Left lung (tissue), 10 donors: ENCODE measurements around the gene MAP2K6. TPM values are rescaled to one million over a fixed set of nuclear protein-coding genes. Genes with fewer than 3 reads are reported as not detected.

Experiments used
- ATAC-seq: fragments of 200-7000 bp; cut with Tn5 transposase; one replicate; pipeline ENCODE4 v1.9.1; 2020; ENCODE audit warnings: moderate library complexity
- DNase-seq, 4 donors: peaks; one replicate each; pipeline ENCODE4 v3.0.0-alpha.2; 2013 to 2020
- H3K27ac ChIP-seq, 2 donors: fragments of 200-600 bp; sonication (generic) in 1 of 2; one replicate each; pipeline versions ENCODE4 v1.5.0 to v1.8.0; 2020 to 2021
- H3K27me3 ChIP-seq, 2 donors: fragments of 200-600 bp; sonication (generic) in 1 of 2; one replicate each; pipeline versions ENCODE4 v1.5.0 to v1.8.0; 2020 to 2021
- H3K36me3 ChIP-seq, 2 donors: fragments of 200-600 bp; sonication (generic) in 1 of 2; one replicate each; pipeline versions ENCODE4 v1.5.0 to v1.8.0; 2020 to 2021
- H3K4me1 ChIP-seq, 2 donors: fragments of 200-600 bp; one replicate each; pipeline ENCODE4 v1.8.0; 2021
- H3K4me3 ChIP-seq, 2 donors: fragments of 200-600 bp; sonication (generic) in 1 of 2; one replicate each; pipeline versions ENCODE4 v1.5.0 to v1.8.0; 2020 to 2021; ENCODE audit warnings: mild to moderate bottlenecking in 1 of 2
- H3K9me3 ChIP-seq, 2 donors: fragments of 200-600 bp; sonication (generic) in 1 of 2; one replicate each; pipeline versions ENCODE4 v1.5.0 to v1.8.0; 2020 to 2021
- CTCF ChIP-seq, 2 donors: fragments of 200-600 bp; sonication (generic) in 1 of 2; IDR thresholded peaks; one replicate each; pipeline versions ENCODE4 v1.5.0 to v1.8.0; 2021; ENCODE audit warnings: antibody characterized with exemption in 2 of 2
- intact Hi-C, 2 donors: fragments of 100-400 bp; cut with DNase I; formaldehyde crosslinking; loops; one replicate each; pipeline versions ENCODE4 v1.11.2 to v1.14.2; 2022
- polyA plus RNA-seq, 6 donors: library from polyadenylated mRNA; unstranded; fragments of 120-200 nt; gene quantifications; one replicate each; pipeline ENCODE4 v1.2.1, GENCODE V29; 2013; ENCODE audit not compliant: insufficient read length in 6 of 6
- total RNA-seq, 2 donors: library from RNA; stranded (reverse); fragmentation: NEBNext Ultra II Directional; extraction: Animal tissue kit (Norgen Biotek cat#: 25700); gene quantifications; one replicate each; pipeline ENCODE4 v1.2.1, GENCODE V29; 2021
- donor health status: DM: no; HTN: yes; CAD: no.
- donor health status: DM: no; HTN: no; CAD: no.

MAP2K6 gene
- total and polyA plus RNA-seq, 8 donors: 7.2 to 27.1 (median 21.1) TPM

- Histone ChIP-seq H3K27me3 (no peaks in the 10 kb centered on the region), H3K4me3 (no peak overlapping the region), H3K36me3 (no peaks in the 10 kb centered on the region), H3K9me3 (no peaks in the 10 kb centered on the region), H3K4me1 (no peaks in the 10 kb centered on the region), H3K27ac (no peak overlapping the region)
- ATAC-seq: no peak
- TF ChIP-seq CTCF (IDR thresholded peaks at IDR 0.05): no peak
- intact Hi-C loops: no loop called here
- no peak for DNase-seq
Measured at GRCh38 chr17:69452664-69453260, 38.3 kb downstream of the MAP2K6 start.

- intact Hi-C loops: no loop called here
- ATAC-seq (no peak), DNase-seq (no peak)
- H3K4me1 ChIP-seq: no peaks in the 10 kb centered on the region
- TF ChIP-seq CTCF (IDR thresholded peaks at IDR 0.05): no peak
- no peak overlapping the region for H3K4me3 ChIP-seq
- no peaks in the 10 kb centered on the region for H3K9me3 ChIP-seq
- H3K27me3 ChIP-seq: no peaks in the 10 kb centered on the region
- no peaks in the 10 kb centered on the region for H3K36me3 ChIP-seq
- no peak overlapping the region for H3K27ac ChIP-seq
Measured at GRCh38 chr17:69454051-69454450, 39.6 kb downstream of the MAP2K6 start.

GRCh38 chr17:69455040-69455439, 40.5 kb downstream of the MAP2K6 start:
- Histone ChIP-seq H3K27ac (no peak overlapping the region), H3K9me3 (no peaks in the 10 kb centered on the region), H3K4me1 (no peaks in the 10 kb centered on the region), H3K4me3 (no peak overlapping the region), H3K27me3 (no peaks in the 10 kb centered on the region), H3K36me3 (no peaks in the 10 kb centered on the region)
- ATAC-seq (no peak), DNase-seq (no peak)
- intact Hi-C loops: no loop called here
- TF ChIP-seq CTCF (IDR thresholded peaks at IDR 0.05): no peak

GRCh38 chr17:69457603-69458002, 43.1 kb downstream of the MAP2K6 start:
- Histone ChIP-seq H3K27ac (no peak overlapping the region), H3K27me3 (no peaks in the 10 kb centered on the region), H3K36me3 (no peaks in the 10 kb centered on the region), H3K4me3 (no peak overlapping the region), H3K4me1 (no peaks in the 10 kb centered on the region), H3K9me3 (no peaks in the 10 kb centered on the region)
- ATAC-seq: no peak
- no peak for DNase-seq
- no peak for TF ChIP-seq CTCF (IDR thresholded peaks at IDR 0.05)
- intact Hi-C loops: no loop called here

GRCh38 chr17:69460963-69461922, 46.7 kb downstream of the MAP2K6 start:
- intact Hi-C loops: no loop called here
- no peak for ATAC-seq
- no peaks in the 10 kb centered on the region for H3K27me3 ChIP-seq
- no peaks in the 10 kb centered on the region for H3K36me3 ChIP-seq
- no peaks in the 10 kb centered on the region for H3K4me1 ChIP-seq
- TF ChIP-seq CTCF (IDR thresholded peaks at IDR 0.05): no peak
- no peaks in the 10 kb centered on the region for H3K9me3 ChIP-seq
- no peak for DNase-seq
- no peak overlapping the region for H3K27ac ChIP-seq
- H3K4me3 ChIP-seq: no peak overlapping the region
